ENCODE results near the gene ANKDD1A.

DNA sequence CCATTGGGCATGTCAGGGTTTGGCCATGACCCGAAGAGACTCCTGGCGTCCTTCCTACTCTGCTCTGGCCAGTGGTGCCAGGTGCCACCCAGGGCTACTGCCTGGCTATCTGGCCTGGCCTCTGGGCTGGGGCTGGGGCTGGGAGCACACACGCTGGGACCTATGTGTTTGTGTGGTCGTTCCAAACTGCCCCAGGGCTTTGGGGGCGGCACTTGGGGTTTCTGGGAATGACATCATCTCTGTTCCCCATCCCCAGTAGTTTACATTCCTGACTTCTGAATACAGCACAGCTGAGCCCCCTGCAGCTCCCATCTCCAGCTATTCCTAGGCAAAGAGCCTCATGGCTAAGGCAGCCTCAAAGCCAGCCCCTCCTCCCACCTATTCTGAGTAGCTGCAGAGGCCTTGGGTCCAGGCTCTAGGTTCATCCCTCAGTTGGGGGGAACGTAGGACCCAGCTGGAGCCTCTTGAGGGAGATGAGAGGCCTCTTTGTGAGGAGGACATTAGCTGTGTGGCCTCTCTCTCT lies 45.6 kb upstream of the ANKDD1A start:
- TF ChIP-seq MXI1 (conservative IDR thresholded peaks at IDR 0.05; ENCODE audit: poor library complexity, severe bottlenecking) (no peak), CTCF (IDR thresholded peaks at IDR 0.05; ENCODE audit: poor library complexity, severe bottlenecking) (no peak), POLR2AphosphoS5 (IDR thresholded peaks at IDR 0.05) (no peak), EP300 (conservative IDR thresholded peaks at IDR 0.05; ENCODE audit: poor library complexity, severe bottlenecking) (no peak)
- TF ChIP-seq, protein P1, sequence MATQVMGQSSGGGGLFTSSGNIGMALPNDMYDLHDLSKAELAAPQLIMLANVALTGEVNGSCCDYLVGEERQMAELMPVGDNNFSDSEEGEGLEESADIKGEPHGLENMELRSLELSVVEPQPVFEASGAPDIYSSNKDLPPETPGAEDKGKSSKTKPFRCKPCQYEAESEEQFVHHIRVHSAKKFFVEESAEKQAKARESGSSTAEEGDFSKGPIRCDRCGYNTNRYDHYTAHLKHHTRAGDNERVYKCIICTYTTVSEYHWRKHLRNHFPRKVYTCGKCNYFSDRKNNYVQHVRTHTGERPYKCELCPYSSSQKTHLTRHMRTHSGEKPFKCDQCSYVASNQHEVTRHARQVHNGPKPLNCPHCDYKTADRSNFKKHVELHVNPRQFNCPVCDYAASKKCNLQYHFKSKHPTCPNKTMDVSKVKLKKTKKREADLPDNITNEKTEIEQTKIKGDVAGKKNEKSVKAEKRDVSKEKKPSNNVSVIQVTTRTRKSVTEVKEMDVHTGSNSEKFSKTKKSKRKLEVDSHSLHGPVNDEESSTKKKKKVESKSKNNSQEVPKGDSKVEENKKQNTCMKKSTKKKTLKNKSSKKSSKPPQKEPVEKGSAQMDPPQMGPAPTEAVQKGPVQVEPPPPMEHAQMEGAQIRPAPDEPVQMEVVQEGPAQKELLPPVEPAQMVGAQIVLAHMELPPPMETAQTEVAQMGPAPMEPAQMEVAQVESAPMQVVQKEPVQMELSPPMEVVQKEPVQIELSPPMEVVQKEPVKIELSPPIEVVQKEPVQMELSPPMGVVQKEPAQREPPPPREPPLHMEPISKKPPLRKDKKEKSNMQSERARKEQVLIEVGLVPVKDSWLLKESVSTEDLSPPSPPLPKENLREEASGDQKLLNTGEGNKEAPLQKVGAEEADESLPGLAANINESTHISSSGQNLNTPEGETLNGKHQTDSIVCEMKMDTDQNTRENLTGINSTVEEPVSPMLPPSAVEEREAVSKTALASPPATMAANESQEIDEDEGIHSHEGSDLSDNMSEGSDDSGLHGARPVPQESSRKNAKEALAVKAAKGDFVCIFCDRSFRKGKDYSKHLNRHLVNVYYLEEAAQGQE (IDR thresholded peaks at IDR 0.05; ENCODE audit: borderline replicate concordance): no peak

Measured in neural cell (in vitro differentiated cells).